NCI-H748 (cell line): ENCODE data around the gene DCTN3.
A peak's percentile ranks its signal among the peaks of the same experiment; 100 is the strongest.

Experiments
- DNase-seq: peaks from one replicate; lab custom pipeline; 2025; ENCODE audit not compliant: unreplicated experiment; lab: John Stamatoyannopoulos, UW

Gene DCTN3

DNA sequence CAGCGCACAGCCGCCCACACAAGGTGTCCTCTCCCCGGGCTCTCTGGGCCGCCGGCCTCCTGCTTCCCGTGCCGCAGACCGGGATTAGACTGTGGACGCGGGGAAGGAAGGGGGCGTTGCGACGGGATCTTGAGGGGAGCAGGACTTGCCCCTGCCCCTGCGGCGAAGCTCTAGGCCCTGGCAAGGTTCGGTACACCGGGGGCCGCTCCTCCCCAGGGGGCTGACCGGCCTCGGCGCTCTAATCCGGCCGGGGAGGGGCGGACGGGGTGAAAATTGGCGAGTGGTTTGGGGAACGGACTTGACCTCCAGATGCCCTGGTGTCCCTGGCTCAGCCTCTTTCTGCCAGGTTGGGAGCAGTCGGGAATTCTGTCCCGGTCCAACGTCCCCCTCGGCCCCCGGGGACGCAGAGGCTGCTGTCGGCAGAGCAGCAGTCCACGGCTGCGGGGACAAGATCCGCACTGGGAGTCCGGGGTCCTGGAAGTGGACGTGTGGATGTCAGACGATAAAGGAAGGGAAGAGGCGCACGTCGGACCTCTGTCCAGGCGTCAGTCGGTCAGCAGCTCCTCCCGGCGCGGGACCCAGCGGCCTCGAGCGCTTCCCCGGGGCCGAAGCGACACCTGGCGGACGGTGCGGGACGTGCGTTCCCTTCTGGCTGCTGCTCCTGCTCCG lies 28.9 kb downstream of the DCTN3 start:
- peak; percentile 77 for DNase-seq

DNA sequence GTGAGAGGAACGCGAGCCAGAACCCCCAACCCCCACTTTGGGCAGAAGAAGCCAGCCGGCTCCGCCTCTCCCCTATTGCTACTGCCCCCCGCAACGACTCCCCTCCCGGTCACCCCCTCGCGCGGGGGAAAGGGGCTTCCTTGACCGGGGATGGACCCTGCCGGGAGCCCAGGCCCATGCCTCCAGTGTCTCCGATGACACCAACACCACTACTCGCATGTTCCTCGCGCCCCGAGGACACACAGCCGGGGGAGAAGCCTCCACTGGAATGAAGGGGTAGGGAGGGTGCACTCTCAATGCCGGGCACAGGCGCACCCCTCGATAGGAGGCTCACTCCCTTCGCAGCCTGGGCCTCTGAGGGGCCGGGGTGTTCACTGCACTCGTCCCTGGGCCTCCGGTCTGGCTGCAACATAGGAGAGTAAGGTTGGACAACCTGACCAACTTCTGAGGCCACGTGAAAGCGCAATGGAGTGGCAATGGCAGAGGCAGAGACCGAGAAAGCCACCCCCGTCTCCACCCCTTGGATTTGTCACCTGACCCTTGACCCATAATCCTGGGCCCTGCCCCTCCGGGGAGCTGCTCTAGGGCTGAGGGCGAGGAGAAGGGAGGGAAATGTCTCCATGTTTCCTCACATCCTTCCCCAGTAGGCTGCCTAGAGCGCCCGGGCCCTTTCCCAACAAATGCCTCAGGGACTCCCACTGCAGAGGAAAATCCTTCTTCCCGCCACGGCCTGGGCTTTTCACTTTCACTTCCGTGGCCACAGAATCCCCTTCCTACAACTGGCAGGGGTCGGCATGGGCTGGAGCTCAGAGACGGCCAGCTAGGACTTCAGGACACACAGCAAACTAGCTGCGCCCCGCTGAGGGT lies 29.7 kb downstream of the DCTN3 start:
- peak; percentile 43 for DNase-seq

DNA sequence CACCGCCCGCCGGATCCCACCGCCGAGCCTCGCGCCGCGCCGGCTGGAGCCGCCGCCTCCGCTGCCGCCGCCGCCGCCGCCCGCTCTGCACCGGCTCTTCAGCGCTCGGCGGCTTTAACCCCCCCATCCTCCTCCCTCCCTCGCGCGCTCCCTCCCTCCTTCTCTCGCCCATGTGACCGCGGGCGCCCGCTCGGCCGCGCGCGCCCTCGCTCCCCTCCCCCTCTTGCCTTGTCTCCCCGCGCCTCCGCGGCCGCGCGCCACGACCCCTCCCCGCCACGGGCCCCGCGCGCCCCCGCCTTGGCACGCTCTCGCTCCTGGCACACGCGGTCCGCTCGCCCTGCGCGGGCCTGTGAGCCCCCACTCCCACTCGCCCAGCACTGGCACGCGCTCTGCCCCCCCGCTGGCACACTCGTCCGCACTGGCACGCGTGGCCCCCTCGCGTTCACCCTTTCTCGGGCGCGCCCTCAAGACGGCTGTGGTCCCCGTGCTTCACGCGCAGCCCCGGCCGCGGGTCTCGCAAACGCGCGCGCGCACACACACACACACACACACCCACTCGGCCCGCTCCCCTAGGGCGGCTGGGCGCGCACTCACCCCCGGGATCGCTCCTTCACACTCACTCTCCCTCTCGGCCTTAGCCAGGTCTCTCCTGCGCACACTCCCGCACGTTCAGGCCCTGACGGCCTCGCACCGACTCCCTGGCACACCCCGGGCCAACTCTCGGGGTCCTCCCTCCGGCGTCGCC lies 30.5 kb downstream of the DCTN3 start, which contains the start of gene CNTFR:
Gene CNTFR (minus strand): TSS at position 89 of the 745 bp plus-strand sequence. CDS start 20,743 bp downstream, outside the sequence.
- peak; percentile 72 for DNase-seq

DNA sequence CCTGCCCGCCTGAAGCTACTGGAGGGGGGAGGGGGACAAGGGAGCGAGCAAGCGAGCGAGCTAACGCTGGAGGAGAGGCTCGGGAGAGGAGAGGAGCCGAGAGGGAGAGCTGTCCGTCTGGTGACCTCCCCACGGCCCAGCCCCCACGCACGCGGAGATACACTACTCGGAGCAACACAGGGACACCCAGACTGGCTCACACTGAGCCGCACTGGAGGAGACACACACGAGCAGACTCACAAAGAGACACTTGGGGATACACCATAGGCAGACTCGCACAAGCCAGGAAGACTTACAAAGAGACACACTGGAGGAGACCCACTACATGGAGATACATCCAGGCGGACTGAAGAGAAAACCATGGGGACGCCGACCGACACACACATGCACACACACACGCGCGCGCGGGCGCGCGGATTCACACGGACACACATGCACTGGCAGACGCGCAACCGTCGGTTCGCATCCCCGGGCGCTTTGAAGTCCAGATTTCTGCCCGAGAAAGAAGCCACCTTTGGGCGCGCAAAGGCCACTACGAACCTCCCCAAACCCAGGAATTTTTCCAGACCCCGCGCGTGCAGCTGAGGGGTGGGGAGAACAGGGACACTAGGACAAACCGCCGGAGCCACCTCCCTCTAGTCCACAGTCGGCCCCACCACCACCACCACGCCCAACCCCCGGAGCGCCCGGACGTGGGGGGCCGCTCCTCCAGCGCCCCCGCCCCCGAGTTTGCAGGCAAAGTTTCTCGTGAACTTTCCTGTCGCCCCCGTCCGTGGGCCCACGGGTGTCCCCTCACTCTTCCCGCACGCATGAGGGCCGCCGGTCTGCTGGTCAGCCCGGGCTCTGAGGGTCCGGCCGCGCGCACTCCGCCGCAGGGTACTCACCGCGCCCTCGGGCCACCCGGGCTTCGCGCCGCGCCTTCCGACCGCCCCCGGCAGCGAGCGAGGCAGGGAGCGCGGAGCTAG lies 31.3 kb downstream of the DCTN3 start:
- DNase-seq: peak; percentile 62

DNA sequence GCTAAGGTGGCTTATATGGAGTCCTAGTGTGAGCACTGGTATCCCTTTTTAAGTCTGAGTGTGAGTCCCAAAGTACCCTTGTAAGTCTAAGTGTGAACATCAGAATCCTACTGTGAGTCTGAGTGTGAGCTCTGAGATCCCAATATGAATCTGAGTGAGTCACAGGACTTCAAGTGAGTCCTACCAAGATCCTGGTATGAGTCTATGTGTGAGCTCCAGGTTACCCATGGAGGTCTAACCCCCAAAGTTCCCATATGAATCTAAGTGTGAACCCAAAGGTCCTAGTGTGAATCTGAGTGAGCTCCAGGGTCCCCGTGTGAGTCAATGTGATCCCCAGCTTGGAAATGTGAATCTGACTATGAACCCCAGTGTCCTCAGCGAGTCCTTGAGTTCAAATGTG lies 33.0 kb downstream of the DCTN3 start:
- no peak for DNase-seq

DNA sequence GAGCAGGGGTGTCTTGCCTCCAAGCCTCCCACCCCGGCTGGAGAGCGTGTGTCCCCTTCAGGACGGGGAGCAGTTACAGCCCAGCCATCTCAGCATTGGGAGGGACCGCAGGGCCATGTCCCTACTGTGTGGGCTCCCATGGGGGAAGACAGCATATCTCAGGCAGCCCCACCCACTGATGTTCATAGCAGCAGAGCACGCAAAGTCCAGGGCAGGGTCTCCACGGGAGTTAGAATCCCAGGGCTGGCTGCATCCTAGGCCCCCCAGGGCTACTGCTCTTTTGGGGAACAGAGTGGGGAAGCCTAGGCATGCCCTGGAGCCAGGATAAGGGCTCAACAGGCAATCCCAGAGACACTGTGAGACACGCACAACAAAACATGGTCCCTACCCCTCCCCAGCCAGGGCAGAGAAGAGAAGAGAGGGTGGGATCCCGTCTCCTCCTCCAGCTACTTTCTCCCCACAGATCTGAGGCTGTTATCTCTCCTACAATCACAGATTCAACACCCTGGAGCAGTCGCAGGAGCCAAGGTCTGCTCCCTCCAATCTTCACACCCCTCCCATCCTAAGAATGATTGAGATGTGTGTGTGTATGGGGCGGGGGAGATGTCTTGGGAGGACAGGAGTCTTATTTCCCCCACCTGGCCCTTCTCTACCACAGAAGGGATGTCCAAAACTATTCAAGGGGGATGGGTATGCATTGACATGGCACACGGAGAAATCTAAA lies 34.2 kb downstream of the DCTN3 start:
- DNase-seq: no peak

DNA sequence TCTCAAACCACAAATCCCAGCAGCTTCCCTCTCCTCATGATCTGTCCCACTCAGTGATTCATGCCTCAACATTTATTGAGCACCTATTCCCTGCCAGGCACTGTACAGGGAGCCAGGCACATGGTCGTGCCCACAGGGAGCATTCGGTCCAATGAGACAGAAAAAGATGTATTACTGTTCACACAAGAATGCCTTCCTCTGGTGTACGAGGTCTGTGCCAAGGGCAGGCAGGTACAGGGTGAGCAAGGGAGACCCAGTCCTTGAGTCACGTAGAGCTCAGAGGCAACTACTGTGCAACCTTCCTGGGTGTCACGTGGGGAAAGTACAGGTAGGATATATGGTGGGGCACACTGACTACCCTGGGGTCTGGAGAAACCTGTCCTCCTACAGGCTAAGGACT lies 35.3 kb downstream of the DCTN3 start:
- DNase-seq: no peak

DNA sequence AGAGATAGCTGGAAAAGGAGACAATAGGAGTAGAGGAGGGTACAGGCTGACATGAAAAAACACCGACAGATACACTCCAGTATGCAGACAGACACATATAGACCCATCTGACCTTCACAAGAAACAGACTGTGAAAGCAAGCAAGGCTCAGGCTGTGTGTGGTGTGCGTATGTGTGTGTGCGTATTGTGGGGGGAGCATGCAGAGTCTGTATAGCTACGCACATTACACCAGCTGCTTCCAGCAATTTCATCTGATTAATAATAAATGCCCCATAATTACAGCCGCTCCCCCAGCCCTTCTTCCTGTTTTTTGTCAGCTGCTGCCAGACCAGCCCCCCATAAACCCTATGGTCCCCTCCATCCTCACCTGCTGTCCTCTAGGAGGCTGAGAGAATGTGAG lies 37.5 kb downstream of the DCTN3 start:
- peak; percentile 41 for DNase-seq

DNA sequence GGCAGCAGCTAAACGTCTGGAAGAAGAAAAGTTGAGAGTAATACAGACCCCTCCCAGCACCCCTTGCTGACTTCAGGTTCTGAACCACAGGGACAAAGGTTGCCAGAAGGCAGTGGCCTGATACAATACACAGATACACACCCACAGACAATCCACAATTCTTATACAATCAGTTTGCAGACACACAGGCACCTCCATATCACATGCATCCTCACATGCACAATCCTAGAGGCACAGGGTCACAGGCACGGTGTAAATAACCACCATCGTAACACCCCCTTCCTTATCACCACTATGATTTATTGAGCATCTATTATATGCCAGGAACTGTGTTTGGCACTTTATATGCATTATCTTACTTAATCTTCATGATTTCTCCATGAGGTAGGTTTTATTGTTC lies 39.0 kb downstream of the DCTN3 start:
- DNase-seq: no peak

DNA sequence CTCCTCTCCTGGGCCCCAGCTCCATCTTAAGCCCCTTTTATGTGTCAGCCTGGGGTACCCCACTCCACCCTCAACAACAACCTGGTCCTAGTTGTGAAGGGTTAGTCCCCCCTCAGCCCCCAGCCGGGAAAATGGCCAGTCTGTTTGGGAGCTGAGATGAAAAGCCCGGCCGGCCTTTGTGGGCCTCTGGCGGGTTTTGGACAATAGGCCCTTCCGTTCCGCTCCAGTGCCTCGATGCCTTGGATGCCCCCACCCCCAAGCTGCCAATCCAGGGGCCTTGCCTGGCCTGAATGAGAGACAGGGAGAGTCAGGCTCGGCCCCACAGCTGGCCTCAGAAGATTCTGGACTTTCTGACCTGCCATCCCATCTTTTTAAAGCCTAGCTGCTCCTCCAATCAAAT lies 39.9 kb downstream of the DCTN3 start:
- DNase-seq: peak; percentile 45

DNA sequence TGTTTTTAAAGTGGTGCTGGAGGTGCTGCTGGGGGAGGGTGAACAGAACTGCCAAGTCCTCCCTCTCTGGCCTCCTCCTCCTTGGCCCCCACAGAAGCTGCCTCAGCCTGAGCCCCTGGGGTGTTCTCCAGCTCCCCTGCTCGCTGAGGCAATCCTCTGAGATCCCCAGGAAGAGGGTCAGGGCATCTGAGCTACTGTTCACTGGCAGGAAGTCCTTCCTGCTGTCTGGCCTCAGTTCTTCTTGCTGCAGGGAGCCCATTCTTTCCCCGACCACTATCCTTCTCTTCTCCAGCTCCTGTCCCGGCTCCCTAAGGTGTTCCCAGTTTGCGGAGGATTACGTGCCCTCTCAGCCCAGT lies 40.5 kb downstream of the DCTN3 start:
- no peak for DNase-seq

DNA sequence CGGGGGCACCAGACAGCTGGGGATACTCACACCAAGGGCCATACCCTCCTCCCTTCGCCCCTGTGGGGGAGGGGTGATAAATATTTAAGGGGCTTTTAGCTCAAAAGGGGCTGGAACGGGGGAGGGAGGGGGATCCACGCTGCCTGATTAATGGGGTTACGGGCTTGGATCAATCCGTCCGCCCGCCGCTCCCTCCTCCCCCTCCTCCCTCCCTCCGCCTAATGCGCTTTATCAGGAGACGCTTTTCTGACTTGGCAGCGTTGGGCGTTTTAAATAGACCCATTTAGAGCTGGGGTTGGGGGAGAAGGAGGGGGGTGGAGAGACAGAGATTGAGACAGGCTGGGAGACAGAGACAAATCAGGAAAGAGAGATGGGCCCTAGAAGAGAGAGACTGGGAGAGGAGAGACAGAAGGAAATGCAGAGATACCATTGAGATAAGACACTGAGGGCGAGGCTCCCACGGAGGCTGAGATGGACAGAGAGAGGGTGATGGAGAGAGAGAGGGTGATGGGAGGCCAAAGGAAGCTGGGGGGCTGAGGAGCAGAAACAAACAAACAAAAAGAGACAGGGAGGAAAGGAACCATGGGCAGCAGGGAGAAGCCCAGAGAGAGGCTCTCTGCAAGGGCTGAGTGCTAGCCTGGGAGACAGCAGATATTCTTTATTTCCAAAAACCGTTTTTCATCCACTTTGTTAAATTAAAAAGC lies 41.0 kb downstream of the DCTN3 start:
- DNase-seq: peak; percentile 47

DNA sequence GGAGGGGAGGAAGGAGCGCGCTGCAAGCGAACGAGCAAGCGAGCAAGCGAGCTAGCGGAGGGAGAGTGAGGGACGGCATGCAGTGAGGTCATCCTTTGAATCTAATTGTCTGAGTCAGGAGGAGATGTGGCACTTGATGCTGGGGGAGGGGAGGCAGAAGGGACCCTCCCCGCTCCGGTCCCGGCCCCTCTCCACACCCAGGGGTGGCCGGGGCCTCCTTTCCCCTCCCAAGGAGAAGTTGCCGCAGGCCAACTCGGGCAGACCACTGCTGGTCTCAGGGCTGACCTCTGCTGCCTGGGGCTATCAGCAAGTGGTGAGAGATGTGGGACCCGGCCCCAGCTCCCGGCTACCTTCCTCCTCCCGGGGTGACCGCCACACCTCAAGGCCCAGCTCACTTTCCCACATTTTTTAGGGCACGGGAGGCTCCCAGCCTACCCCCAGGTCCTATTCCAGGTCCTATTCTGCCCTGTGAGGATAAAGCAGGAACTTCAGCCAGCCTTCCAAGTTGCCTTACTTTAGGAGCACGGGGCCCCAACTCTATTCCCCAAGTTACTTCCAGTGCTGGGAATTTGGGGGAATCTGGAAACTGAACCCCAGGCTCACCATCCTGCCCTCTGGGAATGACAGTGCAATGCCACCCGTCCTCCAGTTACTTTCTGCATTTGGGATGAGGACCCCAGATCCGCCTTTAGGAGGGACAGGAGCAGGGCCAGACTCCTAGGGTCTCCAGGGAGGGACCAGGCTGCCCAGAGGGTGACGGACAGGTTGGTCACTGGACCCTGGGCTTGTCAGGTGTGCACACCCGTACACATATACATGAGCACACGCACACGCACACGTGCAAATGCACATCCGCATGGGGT lies 41.8 kb downstream of the DCTN3 start:
- peak; percentile 73 for DNase-seq

DNA sequence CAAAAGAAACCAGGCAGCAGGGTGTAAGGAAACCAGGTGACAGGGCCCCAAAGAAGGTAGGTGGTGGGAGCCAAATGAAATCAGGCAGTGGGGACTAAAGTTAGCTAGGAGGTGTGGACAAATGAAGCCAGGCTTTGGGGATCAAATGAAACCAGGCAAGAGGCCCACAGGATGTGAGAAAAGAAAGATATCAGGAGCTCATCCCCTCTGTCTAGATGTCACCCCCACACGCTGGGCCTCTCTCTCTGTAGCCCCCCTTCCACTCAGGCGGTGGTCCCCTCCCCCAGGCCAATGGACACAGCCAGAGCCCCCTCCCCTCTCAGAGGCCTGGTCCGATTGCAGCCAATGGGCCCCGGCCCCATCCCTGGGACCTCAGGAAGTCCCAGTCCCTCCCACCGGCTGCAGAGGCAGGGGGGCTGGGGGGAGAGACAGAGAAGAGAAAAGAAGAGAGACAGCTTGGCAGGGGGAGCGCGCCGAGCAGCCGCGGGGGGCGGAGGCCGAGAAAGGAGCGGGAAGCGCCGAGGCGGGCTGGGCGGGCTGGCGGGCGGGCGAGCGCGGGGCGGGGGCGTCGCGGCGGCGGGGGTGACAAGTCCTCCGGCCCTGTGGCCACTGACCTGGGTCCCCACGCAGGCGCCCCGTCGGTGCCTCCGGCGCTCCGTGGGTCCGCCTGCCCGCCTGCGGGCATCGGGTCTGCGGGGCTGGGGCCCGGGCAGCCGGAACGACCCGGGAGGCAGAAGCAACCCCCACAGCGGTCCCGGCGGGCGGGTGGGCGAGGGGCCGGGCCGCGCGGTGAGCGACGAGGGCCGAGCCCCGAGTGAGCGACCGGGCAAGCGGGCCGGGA lies 42.7 kb downstream of the DCTN3 start:
- DNase-seq: peak; percentile 67

DNA sequence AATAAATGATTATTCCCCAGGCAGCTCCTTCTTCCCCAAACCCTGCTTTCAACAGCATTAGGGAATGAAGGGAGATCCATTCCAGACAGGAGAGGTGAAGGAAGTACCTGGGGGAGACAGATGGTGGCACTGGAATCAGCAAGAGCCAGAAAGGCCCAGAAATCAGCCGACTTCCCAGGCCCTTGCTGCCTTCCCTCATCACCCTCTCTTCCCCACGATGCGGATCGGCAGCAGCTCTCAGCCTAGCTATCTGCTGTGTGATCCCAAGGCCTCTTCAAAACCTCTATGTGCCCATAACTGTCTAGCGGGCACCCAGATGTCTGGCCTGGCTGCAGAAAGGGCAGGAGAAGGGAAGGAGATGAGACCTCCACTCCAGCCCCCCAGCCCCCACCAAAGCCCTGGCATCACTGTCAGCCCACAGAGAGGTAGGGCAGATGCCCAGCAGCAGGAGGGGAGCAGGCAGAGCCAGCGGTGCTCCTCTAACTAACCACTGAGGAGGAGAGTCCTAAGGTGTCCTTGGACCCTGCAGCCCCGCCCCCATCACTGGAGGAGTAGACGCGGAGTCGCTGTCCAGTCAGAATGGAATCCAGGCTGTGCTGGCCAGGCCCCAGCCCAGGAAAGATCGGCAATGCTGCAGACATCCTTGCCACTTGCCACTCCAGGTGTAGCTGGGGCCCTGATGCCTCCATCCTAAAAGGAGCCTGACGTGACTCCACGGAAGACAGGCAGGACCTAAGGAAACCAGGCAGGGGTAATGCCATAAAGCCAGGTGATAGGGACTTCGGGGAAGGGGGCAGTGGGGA lies 43.5 kb downstream of the DCTN3 start:
- no peak for DNase-seq

DNA sequence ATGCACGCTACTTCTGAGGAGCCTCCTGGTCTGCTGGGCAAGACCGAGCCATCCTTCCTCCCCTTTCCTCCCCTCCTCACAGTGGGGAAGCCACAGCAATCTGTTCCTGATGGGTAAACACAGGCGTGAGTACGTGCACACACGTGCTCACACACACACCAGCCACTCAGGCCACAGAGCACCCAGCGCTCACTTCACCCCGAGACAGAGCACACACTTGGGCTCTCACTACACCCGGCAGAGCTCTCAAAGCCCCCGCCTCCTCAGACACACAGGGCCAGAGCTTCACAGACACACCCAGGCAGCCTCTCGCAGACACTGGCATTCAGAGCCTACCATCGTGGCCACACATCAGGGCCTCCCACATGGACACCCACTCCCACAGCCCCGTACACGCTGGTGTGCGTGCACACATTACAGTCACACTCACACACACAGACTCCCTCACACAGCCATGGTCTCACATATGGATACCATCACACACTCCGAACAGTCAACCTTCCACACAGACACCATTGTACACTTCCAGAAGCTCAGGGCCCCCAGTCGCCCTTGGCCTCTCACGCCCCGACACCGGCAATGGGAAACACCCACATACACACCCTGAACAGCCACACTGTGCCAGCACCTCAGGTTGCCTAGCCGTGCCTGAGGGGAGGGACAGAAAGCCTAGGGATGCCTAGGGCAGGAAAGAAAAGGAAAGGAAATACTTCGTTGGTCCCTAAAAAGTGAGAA lies 44.3 kb downstream of the DCTN3 start:
- DNase-seq: no peak
